ENCODE measurements around the gene CST3.

- TF ChIP-seq EZH2 (IDR thresholded peaks at IDR 0.05; ENCODE audit: borderline replicate concordance) (no peak), EZH2phosphoT487 (IDR thresholded peaks at IDR 0.05; ENCODE audit: low read depth, severe bottlenecking, unreplicated experiment) (no peak)
- TF ChIP-seq, protein P1, sequence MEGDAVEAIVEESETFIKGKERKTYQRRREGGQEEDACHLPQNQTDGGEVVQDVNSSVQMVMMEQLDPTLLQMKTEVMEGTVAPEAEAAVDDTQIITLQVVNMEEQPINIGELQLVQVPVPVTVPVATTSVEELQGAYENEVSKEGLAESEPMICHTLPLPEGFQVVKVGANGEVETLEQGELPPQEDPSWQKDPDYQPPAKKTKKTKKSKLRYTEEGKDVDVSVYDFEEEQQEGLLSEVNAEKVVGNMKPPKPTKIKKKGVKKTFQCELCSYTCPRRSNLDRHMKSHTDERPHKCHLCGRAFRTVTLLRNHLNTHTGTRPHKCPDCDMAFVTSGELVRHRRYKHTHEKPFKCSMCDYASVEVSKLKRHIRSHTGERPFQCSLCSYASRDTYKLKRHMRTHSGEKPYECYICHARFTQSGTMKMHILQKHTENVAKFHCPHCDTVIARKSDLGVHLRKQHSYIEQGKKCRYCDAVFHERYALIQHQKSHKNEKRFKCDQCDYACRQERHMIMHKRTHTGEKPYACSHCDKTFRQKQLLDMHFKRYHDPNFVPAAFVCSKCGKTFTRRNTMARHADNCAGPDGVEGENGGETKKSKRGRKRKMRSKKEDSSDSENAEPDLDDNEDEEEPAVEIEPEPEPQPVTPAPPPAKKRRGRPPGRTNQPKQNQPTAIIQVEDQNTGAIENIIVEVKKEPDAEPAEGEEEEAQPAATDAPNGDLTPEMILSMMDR (IDR thresholded peaks at IDR 0.05; ENCODE audit: poor library complexity), result no peak
Measured at GRCh38 chr20:23663180-23663579, 25.4 kb upstream of the CST3 start.
